ENCODE measurements around the gene SEBOX.

DNA sequence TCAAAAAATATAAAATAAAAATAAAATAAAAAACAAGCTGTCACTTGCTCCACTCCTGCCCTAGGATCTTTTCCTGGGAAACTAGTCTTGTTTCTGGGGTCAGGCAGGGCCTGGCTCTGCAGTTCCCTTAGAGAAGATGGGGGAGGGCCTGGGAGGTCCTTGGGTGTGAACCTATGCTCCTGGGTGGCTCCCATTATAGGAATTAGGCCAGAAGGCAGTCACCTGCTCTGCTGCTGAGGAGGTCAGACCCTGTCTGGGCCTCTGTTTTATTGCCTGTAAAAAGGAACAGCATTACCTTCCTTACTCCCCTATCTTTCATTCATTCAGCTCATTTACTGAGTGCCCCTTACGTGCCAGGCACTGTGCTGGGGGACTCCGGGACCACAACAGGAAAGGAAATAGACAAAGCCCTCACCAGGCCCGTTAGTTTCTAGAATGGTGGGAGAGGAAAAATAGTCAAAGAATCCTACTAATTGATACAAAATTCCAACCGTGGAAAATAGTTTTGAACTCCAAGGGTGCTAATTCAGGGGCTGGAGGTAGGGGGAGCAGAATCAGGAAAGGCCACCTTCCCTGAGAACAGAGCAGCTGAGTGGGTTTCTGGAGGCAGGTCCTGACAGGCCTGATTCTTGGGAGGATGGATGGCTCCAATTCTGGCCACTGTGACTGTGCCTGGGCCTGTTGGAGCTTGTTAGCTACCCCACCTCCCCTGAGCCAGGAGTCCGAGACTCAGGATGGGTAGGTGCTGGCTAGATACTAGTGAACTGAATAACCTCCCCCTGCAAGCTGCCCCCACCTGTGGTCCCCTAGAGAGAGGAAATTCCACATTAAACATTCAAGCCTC lies 42.4 kb upstream of the SEBOX start:
- TF ChIP-seq CTCF (IDR thresholded peaks at IDR 0.05) (no peak), POLR2AphosphoS5 (IDR thresholded peaks at IDR 0.05) (no peak), EP300 (IDR thresholded peaks at IDR 0.05) (no peak), POLR2A (IDR thresholded peaks at IDR 0.05) (no peak)

Data from upper lobe of left lung (tissue), 4 donors.